K562 (cell line): ENCODE results near the gene OR2V2. TPM values are rescaled to one million over a fixed set of nuclear protein-coding genes. Genes with fewer than 3 reads are reported as not detected.
A peak's percentile ranks its signal among the peaks of the same experiment; 100 is the strongest.

Experiments
- BRCA1 ChIP-seq, 2 experiments: fragments of 450-650 bp in 1 of 2; sonication (generic) in 1 of 2; formaldehyde crosslinking in 1 of 2; IDR thresholded peaks; 2 replicates each; pipeline versions ENCODE4 v1.5.0 to v1.6.1; 2017 to 2020; ENCODE audit warnings: mild to moderate bottlenecking in 1 of 2, missing genetic modification reagents in 1 of 2
- CBX1 ChIP-seq: sonication (generic); IDR thresholded peaks from 2 replicates; pipeline ENCODE4 v1.6.1; 2016; ENCODE audit warnings: antibody characterized with exemption, low read depth, mild to moderate bottlenecking
- CBX3 ChIP-seq, 2 experiments: IDR thresholded peaks; 1 replicate in 1 of 2; 2 replicates in 1 of 2; pipeline ENCODE4 v1.6.1; 2012; ENCODE audit warnings: inconsistent platforms in 2 of 2, low read length in 2 of 2, borderline replicate concordance in 1 of 2, control low read depth in 1 of 2
- GATA2 ChIP-seq: sonication (generic); formaldehyde crosslinking; IDR thresholded peaks from 2 replicates; pipeline ENCODE4 v1.4.0; 2020; ENCODE audit warnings: mild to moderate bottlenecking, missing genetic modification reagents
- NCOR1 ChIP-seq: fragments of 450-650 bp; IDR thresholded peaks from 2 replicates; pipeline ENCODE4 v1.6.1; 2016; ENCODE audit warnings: mild to moderate bottlenecking, moderate library complexity
- PRMT5 ChIP-seq: sonication (generic); formaldehyde crosslinking; IDR thresholded peaks from 2 replicates; pipeline ENCODE4 v1.5.0; 2020; ENCODE audit warnings: missing genetic modification reagents
- TAF1 ChIP-seq: IDR thresholded peaks from 2 replicates; pipeline ENCODE4 v1.6.1; 2011; ENCODE audit warnings: mild to moderate bottlenecking, low read length, moderate library complexity; ENCODE audit not compliant: insufficient read depth, control insufficient read depth, severe bottlenecking; ENCODE audit errors: extremely low read depth
- ZNF124 ChIP-seq: sonication (generic); formaldehyde crosslinking; IDR thresholded peaks from 2 replicates; pipeline ENCODE4 v1.8.1; 2022; ENCODE audit warnings: missing genetic modification reagents
- ZNF232 ChIP-seq: sonication (generic); formaldehyde crosslinking; IDR thresholded peaks from 2 replicates; pipeline ENCODE4 v1.8.0; 2022; ENCODE audit warnings: mild to moderate bottlenecking, missing genetic modification reagents
- ZNF347 ChIP-seq: fragments of 450-650 bp; formaldehyde crosslinking; IDR thresholded peaks from 2 replicates; pipeline ENCODE4 v1.4.0; 2020; ENCODE audit warnings: low read depth, mild to moderate bottlenecking, moderate library complexity
- ZNF507 ChIP-seq: conservative IDR thresholded peaks from 2 replicates; pipeline ENCODE4 v1.6.1; 2017; ENCODE audit warnings: missing genetic modification characterization, missing compliant biosample characterization
- ZNF830 ChIP-seq: fragments of 250-450 bp; sonication (Bioruptor Pico); IDR thresholded peaks from 2 replicates; pipeline ENCODE4 v1.5.0; 2021; ENCODE audit warnings: mild to moderate bottlenecking
- polyA plus RNA-seq, 8 experiments: library from polyadenylated mRNA; depleted of rRNA in 4 of 8; stranded (reverse) in 5 of 8; unstranded in 3 of 8; fragments of >200 nt; fragmentation: Nextera tagmentation in 2 of 8; fragmentation: Illumina TruSeq in 1 of 8; extraction: Ambion mirVana in 2 of 8; extraction: Trizol in 1 of 8; gene quantifications; 2 replicates each; pipeline versions ENCODE4 v1.2.1 to v1.2.3, GENCODE V29; 2011 to 2014; ENCODE audit warnings: inconsistent platforms in 1 of 8, missing spikeins in 1 of 8
- total RNA-seq, 7 experiments: library from RNA; depleted of rRNA in 6 of 7; stranded (reverse); fragments of >200 nt in 6 of 7; fragmentation: Illumina TruSeq in 2 of 7; extraction: Trizol in 2 of 7; gene quantifications; 2 replicates each; pipeline versions ENCODE4 v1.2.1 to v1.2.3, GENCODE V29; 2011 to 2021; ENCODE audit warnings: low replicate concordance in 1 of 7
- TF ChIP-seq, protein P1 (sequence below), 2 experiments: fragments of 450-650 bp in 1 of 2; sonication (generic) in 1 of 2; formaldehyde crosslinking in 1 of 2; IDR thresholded peaks in 1 of 2; conservative IDR thresholded peaks in 1 of 2; 2 replicates each; pipeline versions ENCODE4 v1.6.1 to v1.8.1; 2016 to 2023; ENCODE audit warnings: mild to moderate bottlenecking in 2 of 2, moderate library complexity in 2 of 2, inconsistent platforms in 1 of 2, missing genetic modification reagents in 1 of 2
- TF ChIP-seq, protein P2 (sequence below): fragments of 250-450 bp; sonication (Bioruptor Pico); IDR thresholded peaks from 2 replicates; pipeline ENCODE4 v1.6.1; 2021; ENCODE audit warnings: mild to moderate bottlenecking
- TF ChIP-seq, protein P3 (sequence below): fragments of 200-400 bp; formaldehyde crosslinking; IDR thresholded peaks from 2 replicates; pipeline ENCODE4 v1.6.1; 2017; ENCODE audit warnings: mild to moderate bottlenecking, low read depth, low read length, moderate library complexity
- TF ChIP-seq, protein P4 (sequence below), 2 experiments: fragments of 450-650 bp; IDR thresholded peaks; 2 replicates each; pipeline ENCODE4 v1.6.1; 2016; ENCODE audit warnings: mild to moderate bottlenecking in 2 of 2, borderline replicate concordance in 1 of 2, low read depth in 1 of 2, moderate library complexity in 1 of 2

The OR2V2 gene
- total and polyA plus RNA-seq, 9 of the 15 experiments (the other 6 are each of a cell fraction or from before 2014, with no cell fraction given): 0.01 TPM; not detected in 8

DNA sequence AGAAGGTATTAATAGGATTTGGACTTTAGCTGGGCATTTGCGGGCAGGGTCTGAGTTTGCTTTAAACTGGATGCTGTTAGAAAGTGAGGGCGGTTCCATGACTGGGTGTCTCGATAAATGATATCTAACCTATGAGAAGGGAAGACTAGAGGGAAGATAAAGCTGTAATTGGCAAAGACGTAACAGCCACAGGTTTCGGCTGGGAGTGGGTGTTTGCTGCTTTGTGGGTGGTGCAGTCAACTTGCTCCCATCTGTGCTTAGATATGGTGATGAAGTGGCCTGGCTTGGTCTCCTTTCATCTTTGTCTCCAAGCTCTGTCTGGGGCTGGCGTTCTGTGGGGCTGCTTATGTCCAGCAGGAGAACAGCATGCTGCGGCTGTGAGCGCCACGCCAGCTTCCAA, 39.7 kb upstream of the OR2V2 start (continued):
- TF ChIP-seq CBX3 (IDR thresholded peaks at IDR 0.05; ENCODE audit: borderline replicate concordance in 1 of 2, low read length in 2 of 2) (no peak), ZNF232 (CRISPR knock-in tag) (no peak), ZNF124 (CRISPR knock-in tag) (no peak), ZNF507 (no peak), TAF1 (no peak), CBX1 (no peak), BRCA1 (IDR thresholded peaks at IDR 0.05) (no peak), BRCA1 (CRISPR knock-in tag; IDR thresholded peaks at IDR 0.05) (no peak), PRMT5 (CRISPR knock-in tag) (no peak), ZNF830 (CRISPR knock-in tag) (no peak), NCOR1 (peak; percentile 82; the same call in 1 of the 2 replicates), GATA2 (CRISPR knock-in tag) (0 out of 2 replicates have a peak, but pooled peaks have one; percentile 32), ZNF347 (CRISPR knock-in tag) (no peak)
- TF ChIP-seq, protein P1, sequence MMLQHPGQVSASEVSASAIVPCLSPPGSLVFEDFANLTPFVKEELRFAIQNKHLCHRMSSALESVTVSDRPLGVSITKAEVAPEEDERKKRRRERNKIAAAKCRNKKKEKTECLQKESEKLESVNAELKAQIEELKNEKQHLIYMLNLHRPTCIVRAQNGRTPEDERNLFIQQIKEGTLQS (IDR thresholded peaks at IDR 0.05): no peak
- TF ChIP-seq, protein P1 (CRISPR knock-in tag; conservative IDR thresholded peaks at IDR 0.05): 0 out of 2 replicates have a peak, but pooled peaks have one; percentile 14
- TF ChIP-seq, protein P2, sequence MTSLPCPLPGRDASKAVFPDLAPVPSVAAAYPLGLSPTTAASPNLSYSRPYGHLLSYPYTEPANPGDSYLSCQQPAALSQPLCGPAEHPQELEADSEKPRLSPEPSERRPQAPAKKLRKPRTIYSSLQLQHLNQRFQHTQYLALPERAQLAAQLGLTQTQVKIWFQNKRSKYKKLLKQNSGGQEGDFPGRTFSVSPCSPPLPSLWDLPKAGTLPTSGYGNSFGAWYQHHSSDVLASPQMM (CRISPR knock-in tag): no peak
- TF ChIP-seq, protein P3, sequence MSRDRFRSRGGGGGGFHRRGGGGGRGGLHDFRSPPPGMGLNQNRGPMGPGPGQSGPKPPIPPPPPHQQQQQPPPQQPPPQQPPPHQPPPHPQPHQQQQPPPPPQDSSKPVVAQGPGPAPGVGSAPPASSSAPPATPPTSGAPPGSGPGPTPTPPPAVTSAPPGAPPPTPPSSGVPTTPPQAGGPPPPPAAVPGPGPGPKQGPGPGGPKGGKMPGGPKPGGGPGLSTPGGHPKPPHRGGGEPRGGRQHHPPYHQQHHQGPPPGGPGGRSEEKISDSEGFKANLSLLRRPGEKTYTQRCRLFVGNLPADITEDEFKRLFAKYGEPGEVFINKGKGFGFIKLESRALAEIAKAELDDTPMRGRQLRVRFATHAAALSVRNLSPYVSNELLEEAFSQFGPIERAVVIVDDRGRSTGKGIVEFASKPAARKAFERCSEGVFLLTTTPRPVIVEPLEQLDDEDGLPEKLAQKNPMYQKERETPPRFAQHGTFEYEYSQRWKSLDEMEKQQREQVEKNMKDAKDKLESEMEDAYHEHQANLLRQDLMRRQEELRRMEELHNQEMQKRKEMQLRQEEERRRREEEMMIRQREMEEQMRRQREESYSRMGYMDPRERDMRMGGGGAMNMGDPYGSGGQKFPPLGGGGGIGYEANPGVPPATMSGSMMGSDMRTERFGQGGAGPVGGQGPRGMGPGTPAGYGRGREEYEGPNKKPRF: no peak
- TF ChIP-seq, protein P4, sequence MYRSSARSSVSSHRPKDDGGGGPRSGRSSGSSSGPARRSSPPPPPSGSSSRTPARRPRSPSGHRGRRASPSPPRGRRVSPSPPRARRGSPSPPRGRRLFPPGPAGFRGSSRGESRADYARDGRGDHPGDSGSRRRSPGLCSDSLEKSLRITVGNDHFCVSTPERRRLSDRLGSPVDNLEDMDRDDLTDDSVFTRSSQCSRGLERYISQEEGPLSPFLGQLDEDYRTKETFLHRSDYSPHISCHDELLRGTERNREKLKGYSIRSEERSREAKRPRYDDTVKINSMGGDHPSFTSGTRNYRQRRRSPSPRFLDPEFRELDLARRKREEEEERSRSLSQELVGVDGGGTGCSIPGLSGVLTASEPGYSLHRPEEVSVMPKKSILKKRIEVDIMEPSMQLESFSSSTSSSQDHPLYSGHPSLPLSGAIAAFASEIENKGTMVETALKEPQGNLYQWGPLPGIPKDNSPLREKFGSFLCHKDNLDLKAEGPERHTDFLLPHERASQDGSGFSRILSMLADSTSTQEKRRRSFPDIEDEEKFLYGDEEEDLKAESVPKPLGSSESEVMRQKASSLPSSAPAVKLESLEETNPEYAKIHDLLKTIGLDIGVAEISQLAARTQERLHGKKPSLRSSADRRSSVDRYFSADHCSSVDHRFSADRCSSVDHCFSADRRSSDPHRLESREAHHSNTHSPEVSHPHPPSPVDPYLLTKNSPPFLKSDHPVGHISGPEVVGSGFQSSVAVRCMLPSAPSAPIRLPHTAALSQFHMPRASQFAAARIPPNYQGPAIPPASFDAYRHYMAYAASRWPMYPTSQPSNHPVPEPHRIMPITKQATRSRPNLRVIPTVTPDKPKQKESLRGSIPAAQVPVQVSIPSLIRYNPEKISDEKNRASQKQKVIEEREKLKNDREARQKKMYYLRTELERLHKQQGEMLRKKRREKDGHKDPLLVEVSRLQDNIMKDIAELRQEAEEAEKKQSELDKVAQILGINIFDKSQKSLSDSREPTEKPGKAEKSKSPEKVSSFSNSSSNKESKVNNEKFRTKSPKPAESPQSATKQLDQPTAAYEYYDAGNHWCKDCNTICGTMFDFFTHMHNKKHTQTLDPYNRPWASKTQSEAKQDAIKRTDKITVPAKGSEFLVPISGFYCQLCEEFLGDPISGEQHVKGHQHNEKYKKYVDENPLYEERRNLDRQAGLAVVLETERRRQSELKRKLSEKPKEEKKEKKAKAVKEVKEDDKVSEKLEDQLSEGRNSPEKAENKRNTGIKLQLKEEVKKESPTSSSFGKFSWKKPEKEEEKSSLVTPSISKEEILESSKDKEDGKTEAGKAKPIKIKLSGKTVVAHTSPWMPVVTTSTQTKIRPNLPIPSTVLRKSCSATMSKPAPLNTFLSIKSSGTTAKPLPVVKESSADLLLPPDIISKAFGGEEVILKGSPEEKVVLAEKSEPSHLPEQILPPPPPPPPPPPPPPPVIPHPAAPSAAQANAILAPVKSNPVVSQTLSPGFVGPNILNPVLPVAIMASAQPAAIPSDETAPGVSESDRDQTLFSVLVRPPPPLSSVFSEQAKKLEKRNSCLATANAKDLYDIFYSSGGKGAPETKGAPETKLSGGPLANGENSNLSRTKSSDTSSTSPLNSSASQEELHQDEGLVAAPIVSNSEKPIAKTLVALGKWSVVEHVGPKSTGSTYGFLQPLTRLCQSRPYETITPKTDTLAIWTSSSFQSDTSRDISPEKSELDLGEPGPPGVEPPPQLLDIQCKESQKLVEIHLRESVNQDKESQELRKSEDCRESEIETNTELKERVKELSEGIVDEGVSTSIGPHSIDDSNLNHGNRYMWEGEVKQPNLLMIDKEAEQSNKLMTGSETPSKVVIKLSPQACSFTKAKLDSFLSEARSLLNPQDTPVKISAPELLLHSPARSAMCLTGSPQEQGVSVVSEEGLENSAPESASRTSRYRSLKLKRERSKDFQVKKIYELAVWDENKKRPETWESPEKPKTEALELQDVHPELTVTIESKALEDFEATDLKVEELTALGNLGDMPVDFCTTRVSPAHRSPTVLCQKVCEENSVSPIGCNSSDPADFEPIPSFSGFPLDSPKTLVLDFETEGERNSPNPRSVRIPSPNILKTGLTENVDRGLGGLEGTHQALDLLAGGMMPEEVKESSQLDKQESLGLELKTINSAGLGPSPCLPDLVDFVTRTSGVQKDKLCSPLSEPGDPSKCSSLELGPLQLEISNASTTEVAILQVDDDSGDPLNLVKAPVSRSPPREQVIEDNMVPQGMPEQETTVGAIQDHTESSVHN (IDR thresholded peaks at IDR 0.05; ENCODE audit: borderline replicate concordance in 1 of 2, low read depth in 1 of 2): 0 out of 4 replicates have a peak, but pooled peaks of 1 of the 2 experiments have one; percentile 12
